Stimulated activated effector memory CD8-positive, alpha-beta T cell treated with anti-CD3 and anti-CD28 coated beads, Interleukin-12 subunit alpha, Interleukin-12 subunit beta, amount 100 ng/mL, for 72 hours (primary cell): ENCODE results near the gene FHAD1.

ENCODE experiments used
- ATAC-seq: fragments of 150-1000 bp; cut with Tn5 transposase; 2 replicates; pipeline ENCODE4 v1.10.0; 2021
- DNase-seq, 2 donors: peaks; one replicate each; pipeline ENCODE4 v3.0.0; 2021 to 2022; ENCODE audit warnings: low spot score in 2 of 2
- H3K27ac Mint-ChIP-seq: one replicate; pipeline ENCODE4 v1.8.0; 2022; ENCODE audit warnings: mild to moderate bottlenecking, mixed read lengths
- H3K36me3 Mint-ChIP-seq: one replicate; pipeline ENCODE4 v1.8.0; 2022; ENCODE audit warnings: mild to moderate bottlenecking, mixed read lengths
- H3K4me1 Mint-ChIP-seq: one replicate; pipeline ENCODE4 v1.8.0; 2022; ENCODE audit warnings: mixed read lengths
- H3K4me3 Mint-ChIP-seq: one replicate; pipeline ENCODE4 v1.8.0; 2022; ENCODE audit warnings: mild to moderate bottlenecking, mixed read lengths
- H3K9me3 Mint-ChIP-seq: one replicate; pipeline ENCODE4 v1.8.0; 2022; ENCODE audit warnings: mixed read lengths

The FHAD1 gene

GRCh38 chr1:15246960-15247614, at the start of gene FHAD1:
FHAD1 (plus strand) TSS chr1:15247223; CDS start chr1:15251785, 4,562 bp downstream.
- Mint-ChIP-seq H3K4me3 (peak within 1 kb of the TSS; percentile 67), H3K9me3 (no peaks in the 10 kb centered on the region), H3K4me1 (peaks cover 65% of the 10 kb centered on the region), H3K27ac (peak within 1 kb of the TSS; percentile 35), H3K36me3 (peaks cover 14% of the 10 kb centered on the region)
- ATAC-seq (peak; percentile 44), DNase-seq (peak; percentile 54 to 76)

GRCh38 chr1:15197591-15198447, 49.2 kb upstream of the FHAD1 start:
- Mint-ChIP-seq H3K36me3 (no peaks in the 10 kb centered on the region), H3K27ac (no peak overlapping the region), H3K4me3 (no peak overlapping the region), H3K9me3 (no peaks in the 10 kb centered on the region), H3K4me1 (no peaks in the 10 kb centered on the region)
- no peak for DNase-seq
- no peak for ATAC-seq

- H3K36me3 Mint-ChIP-seq, result no peaks in the 10 kb centered on the region
- no peak for ATAC-seq
- no peak for DNase-seq
- no peak overlapping the region for H3K27ac Mint-ChIP-seq
- H3K4me3 Mint-ChIP-seq, result no peak overlapping the region
- H3K4me1 Mint-ChIP-seq, result no peaks in the 10 kb centered on the region
- H3K9me3 Mint-ChIP-seq, result no peaks in the 10 kb centered on the region
Observed at GRCh38 chr1:15198684-15199083, 48.3 kb upstream of the FHAD1 start.

- Mint-ChIP-seq H3K36me3 (no peaks in the 10 kb centered on the region), H3K4me3 (no peak overlapping the region), H3K27ac (no peak overlapping the region), H3K4me1 (no peaks in the 10 kb centered on the region), H3K9me3 (no peaks in the 10 kb centered on the region)
- DNase-seq, result no peak
- ATAC-seq, result no peak
Observed at GRCh38 chr1:15201221-15201620, 45.8 kb upstream of the FHAD1 start.

GRCh38 chr1:15201849-15202551, 45.0 kb upstream of the FHAD1 start:
- ATAC-seq, result no peak
- H3K4me1 Mint-ChIP-seq, result no peaks in the 10 kb centered on the region
- H3K27ac Mint-ChIP-seq, result no peak overlapping the region
- DNase-seq, result no peak
- H3K4me3 Mint-ChIP-seq, result no peak overlapping the region
- no peaks in the 10 kb centered on the region for H3K36me3 Mint-ChIP-seq
- H3K9me3 Mint-ChIP-seq, result no peaks in the 10 kb centered on the region

- DNase-seq, result no peak
- no peaks in the 10 kb centered on the region for H3K36me3 Mint-ChIP-seq
- no peak overlapping the region for H3K4me3 Mint-ChIP-seq
- no peak overlapping the region for H3K27ac Mint-ChIP-seq
- H3K4me1 Mint-ChIP-seq, result no peaks in the 10 kb centered on the region
- peak; percentile 19 for ATAC-seq
- no peaks in the 10 kb centered on the region for H3K9me3 Mint-ChIP-seq
Observed at GRCh38 chr1:15204931-15205330, 42.1 kb upstream of the FHAD1 start.

- Mint-ChIP-seq H3K4me3 (no peak overlapping the region), H3K36me3 (no peaks in the 10 kb centered on the region), H3K9me3 (no peaks in the 10 kb centered on the region), H3K27ac (no peak overlapping the region), H3K4me1 (no peaks in the 10 kb centered on the region)
- no peak for ATAC-seq
- no peak for DNase-seq
Observed at GRCh38 chr1:15205586-15206346, 41.3 kb upstream of the FHAD1 start.

- no peaks in the 10 kb centered on the region for H3K9me3 Mint-ChIP-seq
- ATAC-seq (no peak), DNase-seq (no peak)
- no peaks in the 10 kb centered on the region for H3K36me3 Mint-ChIP-seq
- no peaks in the 10 kb centered on the region for H3K4me1 Mint-ChIP-seq
- H3K4me3 Mint-ChIP-seq, result no peak overlapping the region
- no peak overlapping the region for H3K27ac Mint-ChIP-seq
Observed at GRCh38 chr1:15206418-15207030, 40.5 kb upstream of the FHAD1 start.

- H3K9me3 Mint-ChIP-seq, result no peaks in the 10 kb centered on the region
- no peak for DNase-seq
- H3K4me1 Mint-ChIP-seq, result no peaks in the 10 kb centered on the region
- no peaks in the 10 kb centered on the region for H3K36me3 Mint-ChIP-seq
- no peak overlapping the region for H3K27ac Mint-ChIP-seq
- ATAC-seq, result no peak
- H3K4me3 Mint-ChIP-seq, result no peak overlapping the region
Observed at GRCh38 chr1:15207031-15207828, 39.8 kb upstream of the FHAD1 start.

- H3K36me3 Mint-ChIP-seq, result no peaks in the 10 kb centered on the region
- ATAC-seq (no peak), DNase-seq (no peak)
- no peak overlapping the region for H3K4me3 Mint-ChIP-seq
- H3K4me1 Mint-ChIP-seq, result no peaks in the 10 kb centered on the region
- no peaks in the 10 kb centered on the region for H3K9me3 Mint-ChIP-seq
- H3K27ac Mint-ChIP-seq, result no peak overlapping the region
Observed at GRCh38 chr1:15207829-15208429, 39.1 kb upstream of the FHAD1 start.

- no peaks in the 10 kb centered on the region for H3K4me1 Mint-ChIP-seq
- ATAC-seq, result no peak
- no peak overlapping the region for H3K27ac Mint-ChIP-seq
- H3K9me3 Mint-ChIP-seq, result no peaks in the 10 kb centered on the region
- H3K4me3 Mint-ChIP-seq, result no peak overlapping the region
- DNase-seq, result no peak
- H3K36me3 Mint-ChIP-seq, result no peaks in the 10 kb centered on the region
Observed at GRCh38 chr1:15210651-15211375, 36.2 kb upstream of the FHAD1 start.

- no peaks in the 10 kb centered on the region for H3K36me3 Mint-ChIP-seq
- H3K9me3 Mint-ChIP-seq, result no peaks in the 10 kb centered on the region
- H3K4me1 Mint-ChIP-seq, result no peaks in the 10 kb centered on the region
- no peak for ATAC-seq
- H3K4me3 Mint-ChIP-seq, result no peak overlapping the region
- DNase-seq, result no peak
- H3K27ac Mint-ChIP-seq, result no peak overlapping the region
Observed at GRCh38 chr1:15211424-15211823, 35.6 kb upstream of the FHAD1 start.

- H3K27ac Mint-ChIP-seq, result no peak overlapping the region
- H3K4me1 Mint-ChIP-seq, result no peaks in the 10 kb centered on the region
- H3K9me3 Mint-ChIP-seq, result no peaks in the 10 kb centered on the region
- DNase-seq (no peak), ATAC-seq (no peak)
- no peaks in the 10 kb centered on the region for H3K36me3 Mint-ChIP-seq
- no peak overlapping the region for H3K4me3 Mint-ChIP-seq
Observed at GRCh38 chr1:15212216-15212953, 34.6 kb upstream of the FHAD1 start.
